CD14-positive monocyte (primary cell): ENCODE measurements around the gene USP49. TPM values are rescaled to one million over a fixed set of nuclear protein-coding genes. Genes with fewer than 3 reads are reported as not detected.

Source experiments
- DNase-seq, 3 donors: peaks; one replicate each; pipeline ENCODE4 v3.0.0-alpha.2; 2011 to 2022
- H2AFZ ChIP-seq: 2 replicates; pipeline ENCODE4 v1.6.0; 2012; ENCODE audit warnings: mild to moderate bottlenecking, low read depth, low read length, inconsistent platforms; ENCODE audit not compliant: insufficient read depth, poor library complexity, severe bottlenecking
- H3K27ac ChIP-seq, 2 donors: 1 replicate in 1 of 2; 2 replicates in 1 of 2; pipeline ENCODE4 v1.5.1; 2012 to 2013; ENCODE audit warnings: low read length in 2 of 2, control low read depth in 1 of 2, inconsistent platforms in 1 of 2, low read depth in 1 of 2, mild to moderate bottlenecking in 1 of 2
- H3K27me3 ChIP-seq, 2 donors: one replicate each; pipeline versions ENCODE4 v1.6.0 to v1.6.1; 2011 to 2013; ENCODE audit warnings: low read length in 2 of 2; ENCODE audit not compliant: control insufficient read depth in 2 of 2, insufficient read depth in 2 of 2
- H3K36me3 ChIP-seq, 2 donors: replicated peaks in 1 of 2; 1 replicate in 1 of 2; 2 replicates in 1 of 2; pipeline versions ENCODE4 v1.5.1 to v1.6.1; 2012 to 2013; ENCODE audit warnings: low read length in 2 of 2, control low read depth in 1 of 2, inconsistent platforms in 1 of 2, mild to moderate bottlenecking in 1 of 2; ENCODE audit not compliant: insufficient read depth in 2 of 2, control insufficient read depth in 1 of 2
- H3K4me1 ChIP-seq, 2 donors: 1 replicate in 1 of 2; 2 replicates in 1 of 2; pipeline versions ENCODE4 v1.5.1 to v1.6.1; 2012 to 2013; ENCODE audit warnings: low read length in 2 of 2, control low read depth in 1 of 2, inconsistent platforms in 1 of 2, mild to moderate bottlenecking in 1 of 2, moderate library complexity in 1 of 2; ENCODE audit not compliant: insufficient read depth in 2 of 2, control insufficient read depth in 1 of 2
- H3K4me2 ChIP-seq: replicated peaks from 2 replicates; pipeline ENCODE3; 2012; ENCODE audit warnings: low read length, moderate library complexity, mild to moderate bottlenecking; ENCODE audit not compliant: poor library complexity, severe bottlenecking; ENCODE audit errors: extremely low read depth
- H3K4me3 ChIP-seq, 3 experiments: fragments of 200-600 bp in 1 of 3; sonication (generic) in 1 of 3; replicated peaks in 1 of 3; 1 replicate in 2 of 3; 2 replicates in 1 of 3; pipeline ENCODE4 v1.5.1; 2011 to 2013; ENCODE audit warnings: low read length in 3 of 3, mild to moderate bottlenecking in 3 of 3, control low read depth in 2 of 3, low read depth in 2 of 3, inconsistent platforms in 1 of 3, moderate library complexity in 1 of 3
- H3K79me2 ChIP-seq: 2 replicates; pipeline ENCODE4 v1.6.0; 2012; ENCODE audit warnings: mild to moderate bottlenecking, control low read depth, inconsistent platforms, low read length, moderate library complexity; ENCODE audit not compliant: insufficient read depth
- H3K9ac ChIP-seq: 2 replicates; pipeline ENCODE4 v1.6.0; 2017; ENCODE audit warnings: low read length, mild to moderate bottlenecking; ENCODE audit not compliant: insufficient read depth, poor library complexity, severe bottlenecking
- H3K9me3 ChIP-seq, 2 donors: replicated peaks in 1 of 2; 1 replicate in 1 of 2; 2 replicates in 1 of 2; pipeline versions ENCODE4 v1.5.1 to v1.6.1; 2012 to 2013; ENCODE audit warnings: low read length in 2 of 2, control low read depth in 1 of 2; ENCODE audit not compliant: control insufficient read depth in 1 of 2, insufficient read depth in 1 of 2
- H4K20me1 ChIP-seq: 2 replicates; pipeline ENCODE4 v1.6.0; 2012; ENCODE audit warnings: mild to moderate bottlenecking, low read length, control low read depth, moderate library complexity; ENCODE audit not compliant: insufficient read depth
- H3K27ac Mint-ChIP-seq, 7 donors: one replicate each; pipeline ENCODE4 v1.8.0; 2020; ENCODE audit warnings: mild to moderate bottlenecking in 7 of 7, mixed read lengths in 7 of 7, moderate library complexity in 6 of 7, inconsistent platforms in 2 of 7
- H3K27me3 Mint-ChIP-seq, 3 donors: one replicate each; pipeline ENCODE4 v1.8.0; 2021 to 2022; ENCODE audit warnings: low read depth in 3 of 3, mild to moderate bottlenecking in 3 of 3, mixed read lengths in 3 of 3, moderate library complexity in 3 of 3, inconsistent platforms in 1 of 3
- H3K36me3 Mint-ChIP-seq, 2 donors: one replicate each; pipeline ENCODE4 v1.8.0; 2020; ENCODE audit warnings: mixed read lengths in 2 of 2, inconsistent platforms in 1 of 2, mild to moderate bottlenecking in 1 of 2
- H3K4me1 Mint-ChIP-seq: one replicate; pipeline ENCODE4 v1.8.0; 2020; ENCODE audit warnings: mild to moderate bottlenecking, mixed read lengths
- H3K4me3 Mint-ChIP-seq, 2 donors: one replicate each; pipeline ENCODE4 v1.8.0; 2020; ENCODE audit warnings: mild to moderate bottlenecking in 2 of 2, mixed read lengths in 2 of 2, moderate library complexity in 1 of 2
- H3K9me3 Mint-ChIP-seq, 7 donors: one replicate each; pipeline ENCODE4 v1.8.0; 2020 to 2022; ENCODE audit warnings: mixed read lengths in 7 of 7, mild to moderate bottlenecking in 6 of 7, moderate library complexity in 6 of 7, inconsistent platforms in 2 of 7
- WGBS: methylation state at CpG from one replicate; pipeline ENCODE4 v1.1.5; 2013; ENCODE audit warnings: missing lambda C conversion rate; ENCODE audit not compliant: insufficient coverage; 5-methylcytosine and 5-hydroxymethylcytosine counted together
- intact Hi-C, 2 donors: fragments of 100-400 bp; cut with micrococcal nuclease; formaldehyde crosslinking; loops; one replicate each; pipeline versions ENCODE4 v1.15.0 to v1.15.1; 2023
- polyA plus RNA-seq, 3 donors: library from polyadenylated mRNA; depleted of rRNA in 1 of 3; unstranded in 2 of 3; stranded (reverse) in 1 of 3; fragments of 300-500 nt in 2 of 3; fragments of >200 nt in 1 of 3; fragmentation: Illumina TruSeq in 2 of 3; gene quantifications; 1 replicate in 2 of 3; 2 replicates in 1 of 3; pipeline ENCODE4 v1.2.3, GENCODE V29; 2012 to 2021
- TF ChIP-seq, protein P1 (sequence below): fragments of 200-600 bp; IDR thresholded peaks from one replicate; pipeline ENCODE4 v1.8.0; 2022; ENCODE audit warnings: antibody characterized with exemption, mild to moderate bottlenecking

The USP49 gene
- polyA plus RNA-seq, 3 donors: 0.08 to 4.8 (median 0.37) TPM

DNA sequence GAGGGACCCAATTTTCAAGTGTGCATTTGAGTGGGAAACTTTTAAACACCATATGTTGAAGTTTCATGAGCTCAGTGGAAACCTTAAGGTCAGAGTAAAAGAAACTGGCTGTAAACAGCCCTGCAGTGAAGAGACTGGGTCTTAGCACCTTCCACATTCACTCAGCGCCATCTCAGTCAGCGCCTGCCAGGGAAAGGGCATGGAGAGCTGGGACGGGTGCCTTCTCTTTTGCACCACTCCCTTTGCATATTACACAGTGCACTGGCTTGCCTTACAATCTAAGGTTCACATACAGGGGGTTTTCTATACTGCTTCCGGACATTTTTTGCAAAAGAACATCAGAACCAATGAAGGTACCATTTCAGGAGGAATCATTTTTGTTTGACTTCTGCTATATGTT is 103.2 kb downstream of the USP49 start:
- H3K27me3 Mint-ChIP-seq: peaks cover 0 to 2% (median 0%) of the 10 kb centered on the region in 3 donors
- no peaks in the 10 kb centered on the region for H3K9me3 ChIP-seq
- H3K9ac ChIP-seq: no peak overlapping the region
- H2AFZ ChIP-seq: no peak overlapping the region
- no peak overlapping the region for H3K4me3 Mint-ChIP-seq
- H3K9me3 Mint-ChIP-seq: no peaks in the 10 kb centered on the region
- TF ChIP-seq, protein P1, sequence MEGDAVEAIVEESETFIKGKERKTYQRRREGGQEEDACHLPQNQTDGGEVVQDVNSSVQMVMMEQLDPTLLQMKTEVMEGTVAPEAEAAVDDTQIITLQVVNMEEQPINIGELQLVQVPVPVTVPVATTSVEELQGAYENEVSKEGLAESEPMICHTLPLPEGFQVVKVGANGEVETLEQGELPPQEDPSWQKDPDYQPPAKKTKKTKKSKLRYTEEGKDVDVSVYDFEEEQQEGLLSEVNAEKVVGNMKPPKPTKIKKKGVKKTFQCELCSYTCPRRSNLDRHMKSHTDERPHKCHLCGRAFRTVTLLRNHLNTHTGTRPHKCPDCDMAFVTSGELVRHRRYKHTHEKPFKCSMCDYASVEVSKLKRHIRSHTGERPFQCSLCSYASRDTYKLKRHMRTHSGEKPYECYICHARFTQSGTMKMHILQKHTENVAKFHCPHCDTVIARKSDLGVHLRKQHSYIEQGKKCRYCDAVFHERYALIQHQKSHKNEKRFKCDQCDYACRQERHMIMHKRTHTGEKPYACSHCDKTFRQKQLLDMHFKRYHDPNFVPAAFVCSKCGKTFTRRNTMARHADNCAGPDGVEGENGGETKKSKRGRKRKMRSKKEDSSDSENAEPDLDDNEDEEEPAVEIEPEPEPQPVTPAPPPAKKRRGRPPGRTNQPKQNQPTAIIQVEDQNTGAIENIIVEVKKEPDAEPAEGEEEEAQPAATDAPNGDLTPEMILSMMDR: no peak
- H3K4me1 ChIP-seq: peaks cover 3 to 22% of the 10 kb centered on the region in 2 donors
- DNase-seq: no peak
- peaks cover 18% of the 10 kb centered on the region for H3K79me2 ChIP-seq
- H3K27ac Mint-ChIP-seq: peak overlapping the region in 2 of 7 donors; percentile 13 to 32
- no peak overlapping the region for H3K27ac ChIP-seq
- intact Hi-C loops: no loop called here
- peaks cover 28 to 63% of the 10 kb centered on the region in 2 donors for H3K36me3 ChIP-seq
- peaks cover 47 to 62% of the 10 kb centered on the region in 2 donors for H3K36me3 Mint-ChIP-seq
- H3K4me3 ChIP-seq: no peak overlapping the region
- H3K4me2 ChIP-seq: no peak overlapping the region
- WGBS: 83% methylated on average over 1 of the region's 4 CpGs
- peaks cover 4% of the 10 kb centered on the region for H3K4me1 Mint-ChIP-seq
- no peaks in the 10 kb centered on the region for H3K27me3 ChIP-seq
- peaks cover 9% of the 10 kb centered on the region for H4K20me1 ChIP-seq

DNA sequence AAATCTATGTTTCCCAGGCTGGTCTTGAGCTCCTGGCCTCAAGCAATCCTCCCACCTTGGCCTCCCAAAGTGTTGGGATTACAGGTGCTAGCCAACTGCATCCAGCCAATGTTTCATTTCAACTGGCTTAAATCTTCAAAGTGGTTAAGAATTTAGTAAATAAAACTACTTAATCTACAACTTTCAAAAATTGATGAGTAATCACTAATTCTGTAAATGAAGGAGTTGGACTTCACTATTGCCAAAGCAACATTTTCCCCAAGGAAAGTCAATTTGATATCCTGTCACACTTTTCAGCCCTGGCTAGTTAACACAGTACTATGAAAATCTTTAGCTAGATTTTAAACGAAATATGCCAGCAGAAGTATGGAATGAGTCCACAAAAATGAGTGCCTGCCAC is 103.9 kb downstream of the USP49 start:
- WGBS: no CpG with 5 or more reads among the region's 1 CpG
- intact Hi-C loops: no loop called here

More for the DNA sequence above, 103.9 kb downstream of the USP49 start:
- peaks cover 3 to 28% of the 10 kb centered on the region in 2 donors for H3K4me1 ChIP-seq
- no peak overlapping the region for H2AFZ ChIP-seq
- H3K9me3 ChIP-seq: no peaks in the 10 kb centered on the region
- H4K20me1 ChIP-seq: peaks cover 9% of the 10 kb centered on the region
- H3K4me3 ChIP-seq: no peak overlapping the region
- Mint-ChIP-seq H3K4me3 (no peak overlapping the region), H3K36me3 (peaks cover 45 to 55% of the 10 kb centered on the region in 2 donors), H3K27ac (no peak overlapping the region), H3K4me1 (peaks cover 4% of the 10 kb centered on the region), H3K9me3 (no peaks in the 10 kb centered on the region), H3K27me3 (peaks cover 0 to 2% (median 0%) of the 10 kb centered on the region in 3 donors)
- H3K79me2 ChIP-seq: peaks cover 23% of the 10 kb centered on the region
- H3K27ac ChIP-seq: no peak overlapping the region
- TF ChIP-seq, protein P1: no peak
- H3K9ac ChIP-seq: no peak overlapping the region
- H3K4me2 ChIP-seq: no peak overlapping the region
- peaks cover 28 to 59% of the 10 kb centered on the region in 2 donors for H3K36me3 ChIP-seq
- DNase-seq: no peak
- no peaks in the 10 kb centered on the region for H3K27me3 ChIP-seq
